Measurements from ENCODE around the gene ZCCHC14.

DNA sequence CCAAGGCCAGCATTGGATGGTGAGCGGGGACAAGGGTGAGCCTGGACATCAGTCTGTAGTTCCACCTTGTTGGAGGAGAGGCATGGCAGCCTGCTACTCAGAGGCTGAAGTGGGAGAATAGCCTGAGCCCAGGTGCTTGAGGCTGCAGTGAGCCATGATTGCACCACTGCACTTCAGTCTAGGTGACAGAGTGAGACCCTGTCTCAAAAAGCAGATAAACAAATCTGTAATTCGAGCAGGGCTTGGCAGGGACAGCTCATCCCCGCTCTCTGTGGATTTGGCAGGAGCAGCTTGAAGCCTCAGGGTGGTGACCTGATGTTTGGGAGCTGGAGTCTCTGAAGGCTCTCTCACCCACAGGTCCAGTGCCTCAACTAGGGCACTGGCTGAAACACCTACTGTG lies 38.6 kb upstream of the ZCCHC14 start:
- TF ChIP-seq POLR2A (IDR thresholded peaks at IDR 0.05), result no peak
- TF ChIP-seq, protein P1, sequence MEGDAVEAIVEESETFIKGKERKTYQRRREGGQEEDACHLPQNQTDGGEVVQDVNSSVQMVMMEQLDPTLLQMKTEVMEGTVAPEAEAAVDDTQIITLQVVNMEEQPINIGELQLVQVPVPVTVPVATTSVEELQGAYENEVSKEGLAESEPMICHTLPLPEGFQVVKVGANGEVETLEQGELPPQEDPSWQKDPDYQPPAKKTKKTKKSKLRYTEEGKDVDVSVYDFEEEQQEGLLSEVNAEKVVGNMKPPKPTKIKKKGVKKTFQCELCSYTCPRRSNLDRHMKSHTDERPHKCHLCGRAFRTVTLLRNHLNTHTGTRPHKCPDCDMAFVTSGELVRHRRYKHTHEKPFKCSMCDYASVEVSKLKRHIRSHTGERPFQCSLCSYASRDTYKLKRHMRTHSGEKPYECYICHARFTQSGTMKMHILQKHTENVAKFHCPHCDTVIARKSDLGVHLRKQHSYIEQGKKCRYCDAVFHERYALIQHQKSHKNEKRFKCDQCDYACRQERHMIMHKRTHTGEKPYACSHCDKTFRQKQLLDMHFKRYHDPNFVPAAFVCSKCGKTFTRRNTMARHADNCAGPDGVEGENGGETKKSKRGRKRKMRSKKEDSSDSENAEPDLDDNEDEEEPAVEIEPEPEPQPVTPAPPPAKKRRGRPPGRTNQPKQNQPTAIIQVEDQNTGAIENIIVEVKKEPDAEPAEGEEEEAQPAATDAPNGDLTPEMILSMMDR (IDR thresholded peaks at IDR 0.05), result no peak

Data from esophagus squamous epithelium (tissue), 4 donors.